ENCODE measurements around the gene KRT7.

GRCh38 chr12:52202361-52203078 is 30.5 kb upstream of the KRT7 start:
- TF ChIP-seq, protein P1, sequence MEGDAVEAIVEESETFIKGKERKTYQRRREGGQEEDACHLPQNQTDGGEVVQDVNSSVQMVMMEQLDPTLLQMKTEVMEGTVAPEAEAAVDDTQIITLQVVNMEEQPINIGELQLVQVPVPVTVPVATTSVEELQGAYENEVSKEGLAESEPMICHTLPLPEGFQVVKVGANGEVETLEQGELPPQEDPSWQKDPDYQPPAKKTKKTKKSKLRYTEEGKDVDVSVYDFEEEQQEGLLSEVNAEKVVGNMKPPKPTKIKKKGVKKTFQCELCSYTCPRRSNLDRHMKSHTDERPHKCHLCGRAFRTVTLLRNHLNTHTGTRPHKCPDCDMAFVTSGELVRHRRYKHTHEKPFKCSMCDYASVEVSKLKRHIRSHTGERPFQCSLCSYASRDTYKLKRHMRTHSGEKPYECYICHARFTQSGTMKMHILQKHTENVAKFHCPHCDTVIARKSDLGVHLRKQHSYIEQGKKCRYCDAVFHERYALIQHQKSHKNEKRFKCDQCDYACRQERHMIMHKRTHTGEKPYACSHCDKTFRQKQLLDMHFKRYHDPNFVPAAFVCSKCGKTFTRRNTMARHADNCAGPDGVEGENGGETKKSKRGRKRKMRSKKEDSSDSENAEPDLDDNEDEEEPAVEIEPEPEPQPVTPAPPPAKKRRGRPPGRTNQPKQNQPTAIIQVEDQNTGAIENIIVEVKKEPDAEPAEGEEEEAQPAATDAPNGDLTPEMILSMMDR (IDR thresholded peaks at IDR 0.05) = no peak
- TF ChIP-seq POLR2A (IDR thresholded peaks at IDR 0.05) (no peak), POLR2AphosphoS5 (IDR thresholded peaks at IDR 0.05) (no peak)

Data from gastroesophageal sphincter (tissue), 3 donors.